GM18505 (cell line): Measurements from ENCODE around the gene APOL3.
"Not testable (repeated sequence)": the region's sequence is repeated elsewhere in the genome, so short reads cannot be mapped to it uniquely, and the experiment has no call there.

Source experiments
- ATAC-seq: cut with Tn5 transposase; IDR thresholded peaks from one replicate; pipeline ENCODE4 v1.9.1; 2021; ENCODE audit not compliant: unreplicated experiment
- POLR2A ChIP-seq: IDR thresholded peaks from 4 replicates; pipeline ENCODE4 v1.6.1; 2011; ENCODE audit warnings: borderline replicate concordance; ENCODE audit not compliant: insufficient read depth, insufficient read length; ENCODE audit errors: extremely low read depth

APOL3 gene

GRCh38 chr22:36143066-36143815 is 17.3 kb downstream of the APOL3 start:
- ATAC-seq, result no peak
- TF ChIP-seq POLR2A, result no peak

GRCh38 chr22:36141481-36141880 is 19.1 kb downstream of the APOL3 start:
- no peak for TF ChIP-seq POLR2A
- ATAC-seq, result no peak

DNA sequence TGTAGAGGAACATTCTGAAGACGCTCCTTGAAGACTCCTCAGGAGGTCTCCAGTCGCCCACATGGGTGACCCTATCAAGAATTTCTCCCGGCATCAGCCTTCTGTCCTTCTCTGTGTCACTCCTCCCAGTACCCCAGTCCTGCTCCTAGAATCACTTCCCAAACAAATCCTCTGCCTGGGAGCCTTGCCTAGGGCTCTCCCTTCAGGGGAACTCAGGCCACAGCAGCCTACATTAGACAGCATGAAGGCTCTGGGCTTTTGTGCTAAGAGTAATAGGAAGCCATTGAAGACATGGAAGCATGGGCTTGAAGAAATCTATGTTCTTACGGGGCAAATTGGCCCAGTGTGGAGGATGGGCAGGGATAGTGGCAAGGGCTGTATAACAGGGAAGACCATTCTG is 21.8 kb downstream of the APOL3 start:
- not testable (repeated sequence) for ATAC-seq

GRCh38 chr22:36136988-36137387 is 23.6 kb downstream of the APOL3 start:
- no peak for ATAC-seq
- TF ChIP-seq POLR2A, result no peak

DNA sequence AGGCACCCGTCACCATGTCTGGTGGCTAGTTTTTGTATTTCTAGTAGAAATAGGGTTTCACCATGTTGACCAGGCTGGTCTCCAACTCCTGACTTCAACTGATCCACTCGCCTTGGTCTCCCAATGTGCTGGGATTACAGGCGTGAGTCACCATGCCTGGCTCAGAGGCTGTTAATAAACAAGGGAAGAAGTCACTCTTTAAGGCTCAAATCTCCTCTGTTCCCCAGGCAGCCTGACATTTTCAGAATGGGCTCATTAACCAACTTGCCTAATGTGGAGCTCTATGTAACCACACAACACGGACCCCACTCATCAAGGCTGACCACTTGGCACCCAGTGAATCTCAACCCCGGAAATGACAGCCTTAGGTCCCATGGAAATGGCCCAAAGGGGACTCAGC is 24.1 kb downstream of the APOL3 start:
- ATAC-seq, result no peak
- TF ChIP-seq POLR2A, result no peak

- ATAC-seq, result no peak
- TF ChIP-seq POLR2A, result no peak
Measured at GRCh38 chr22:36135306-36135980, 25.1 kb downstream of the APOL3 start.

- ATAC-seq, result no peak
- TF ChIP-seq POLR2A, result no peak
Measured at GRCh38 chr22:36134182-36134581, 26.4 kb downstream of the APOL3 start.

DNA sequence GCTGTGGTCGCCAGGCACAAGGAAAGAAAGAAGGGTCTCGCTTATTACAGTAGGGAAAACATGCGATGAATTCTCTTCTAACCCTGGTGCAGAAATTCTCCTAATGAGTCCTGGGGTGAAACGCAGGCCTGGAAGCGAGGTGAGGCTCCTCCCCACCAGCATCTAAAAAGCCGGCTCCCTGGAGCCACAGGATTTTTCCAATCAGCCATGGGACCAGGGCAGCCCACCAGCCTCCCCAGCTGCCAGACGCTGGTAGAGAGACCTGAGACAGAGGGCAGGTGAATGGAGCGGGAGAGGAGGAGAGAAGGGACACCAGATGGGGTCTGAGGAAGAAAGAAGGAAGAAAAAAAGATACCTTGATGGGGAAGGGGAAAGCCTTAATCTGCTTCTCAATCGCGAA is 28.6 kb downstream of the APOL3 start:
- ATAC-seq, result no peak
- no peak for TF ChIP-seq POLR2A

DNA sequence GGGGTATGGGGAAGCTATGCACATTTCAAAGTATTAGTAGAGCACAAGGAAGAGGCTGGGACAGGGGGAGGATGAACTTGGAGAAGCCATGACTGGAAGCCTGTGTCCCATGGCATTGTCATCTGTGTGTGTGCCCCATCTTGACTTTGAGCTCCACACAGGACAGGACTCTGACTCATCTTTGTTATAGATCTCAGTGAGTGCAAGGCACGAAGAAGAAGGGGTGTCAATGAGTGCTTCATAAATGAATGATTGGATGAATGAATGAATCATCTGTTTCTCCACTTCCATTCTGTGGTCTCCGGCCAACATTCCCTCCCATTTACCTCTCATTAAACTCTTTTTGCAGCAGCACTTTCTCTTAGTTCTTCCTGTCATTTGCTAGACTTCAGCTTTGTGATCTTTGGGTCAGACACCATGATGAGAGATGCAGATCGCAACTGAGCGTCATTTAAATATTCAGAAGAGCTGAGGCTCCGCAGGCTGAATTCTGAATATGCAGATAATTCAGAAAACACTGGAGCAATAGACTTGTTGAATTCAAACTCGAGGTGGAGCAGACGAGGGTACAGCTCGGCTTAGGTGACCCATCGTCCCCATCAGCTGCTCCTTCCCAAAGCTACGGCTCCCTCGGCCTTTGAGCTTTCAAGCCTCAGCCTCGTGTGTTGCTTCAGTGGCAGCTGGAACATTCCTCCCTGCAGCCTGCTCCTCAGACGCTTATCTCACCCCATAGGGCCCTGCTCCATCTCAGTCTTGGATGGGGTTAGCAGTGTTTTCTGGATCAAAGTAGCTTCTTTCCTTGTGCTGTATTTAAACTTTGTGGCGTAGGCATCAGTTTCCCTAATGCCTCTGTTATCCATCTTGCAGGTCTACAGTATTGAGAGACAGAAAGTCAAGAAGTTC is 30.8 kb downstream of the APOL3 start:
- TF ChIP-seq POLR2A, result no peak

DNA sequence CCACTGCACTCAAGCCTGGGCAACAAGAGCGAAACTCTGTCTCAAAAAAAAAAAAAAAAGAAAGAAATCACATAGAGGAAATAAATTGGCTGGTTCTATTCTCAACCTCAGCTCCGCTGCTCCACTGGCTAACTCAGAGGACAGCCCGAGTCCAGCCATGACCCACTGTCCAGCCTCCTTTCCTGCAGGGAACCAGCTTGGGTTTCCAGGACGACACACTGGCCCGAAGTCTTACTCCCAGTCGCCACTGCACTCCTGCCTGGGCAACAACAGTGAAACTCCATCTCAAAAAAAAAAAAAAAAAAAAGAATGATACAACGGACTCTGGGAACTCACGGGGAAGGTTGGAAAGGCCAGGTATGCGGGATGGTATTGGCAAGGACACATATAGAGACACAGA is 31.5 kb downstream of the APOL3 start:
- no peak for ATAC-seq
- TF ChIP-seq POLR2A, result no peak

More for the DNA sequence above, 30.8 kb downstream of the APOL3 start:
- ATAC-seq, result no peak

- ATAC-seq, result no peak
- TF ChIP-seq POLR2A, result no peak
Measured at GRCh38 chr22:36125994-36126531, 34.5 kb downstream of the APOL3 start.

- no peak for ATAC-seq
- TF ChIP-seq POLR2A, result no peak
Measured at GRCh38 chr22:36125434-36125833, 35.1 kb downstream of the APOL3 start.

GRCh38 chr22:36124666-36125065 is 35.9 kb downstream of the APOL3 start:
- no peak for TF ChIP-seq POLR2A
- no peak for ATAC-seq
